SJSA1 (cell line): ENCODE results near the gene ADGRV1. TPM values are rescaled to one million over a fixed set of nuclear protein-coding genes. Genes with fewer than 3 reads are reported as not detected.

Experiments used
- DNase-seq, 2 experiments: peaks; one replicate each; pipeline ENCODE4 v3.0.0-alpha.2; 2015 to 2020; ENCODE audit warnings: low spot score in 2 of 2, low read depth in 1 of 2
- H3K27ac ChIP-seq: fragments of 250-450 bp; sonication (Bioruptor Pico); 2 replicates; pipeline ENCODE4 v1.5.1; 2020; ENCODE audit warnings: mild to moderate bottlenecking, moderate library complexity
- H3K27me3 ChIP-seq: fragments of 250-450 bp; sonication (Bioruptor Pico); replicated peaks from 2 replicates; pipeline ENCODE4 v1.5.1; 2020; ENCODE audit warnings: mild to moderate bottlenecking, moderate library complexity
- H3K36me3 ChIP-seq: fragments of 250-450 bp; sonication (Bioruptor Pico); 2 replicates; pipeline ENCODE4 v1.5.1; 2020; ENCODE audit warnings: mild to moderate bottlenecking
- H3K4me1 ChIP-seq: fragments of 250-450 bp; sonication (Bioruptor Pico); replicated peaks from 2 replicates; pipeline ENCODE4 v1.6.1; 2021; ENCODE audit warnings: mild to moderate bottlenecking
- H3K4me3 ChIP-seq: fragments of 250-450 bp; sonication (Bioruptor Pico); 2 replicates; pipeline ENCODE4 v1.5.1; 2020; ENCODE audit warnings: mild to moderate bottlenecking
- H3K9me3 ChIP-seq: fragments of 250-450 bp; sonication (Bioruptor Pico); replicated peaks from 2 replicates; pipeline ENCODE4 v1.5.1; 2020; ENCODE audit warnings: mild to moderate bottlenecking
- total RNA-seq: library from RNA; depleted of rRNA; stranded (reverse); fragments of >200 nt; shearing (Covaris generic); gene quantifications from 2 replicates; pipeline ENCODE4 v1.2.3, GENCODE V29; 2014

Gene ADGRV1
- total RNA-seq, 1 experiment from 2014 or later, result 0.13 TPM

DNA sequence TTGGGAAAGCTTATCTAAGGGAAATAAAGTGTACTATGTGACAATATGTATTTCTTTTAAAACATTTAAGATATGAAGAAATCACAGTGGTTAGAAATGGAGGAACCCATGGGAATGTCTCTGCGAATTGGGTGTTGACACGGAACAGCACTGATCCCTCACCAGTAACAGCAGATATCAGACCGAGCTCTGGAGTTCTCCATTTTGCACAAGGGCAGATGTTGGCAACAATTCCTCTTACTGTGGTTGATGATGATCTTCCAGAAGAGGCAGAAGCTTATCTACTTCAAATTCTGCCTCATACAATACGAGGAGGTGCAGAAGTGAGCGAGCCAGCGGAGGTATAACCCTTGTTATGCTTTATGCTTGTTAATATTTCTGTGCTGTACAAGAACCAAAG, 69.9 kb downstream of the ADGRV1 start:
- no peak for DNase-seq
- no peaks in the 10 kb centered on the region for H3K36me3 ChIP-seq
- H3K27me3 ChIP-seq, result no peaks in the 10 kb centered on the region; the same call in 1 of the 2 replicates
- H3K4me1 ChIP-seq, result no peaks in the 10 kb centered on the region
- no peak overlapping the region for H3K4me3 ChIP-seq
- no peaks in the 10 kb centered on the region for H3K9me3 ChIP-seq
- H3K27ac ChIP-seq, result no peak overlapping the region

DNA sequence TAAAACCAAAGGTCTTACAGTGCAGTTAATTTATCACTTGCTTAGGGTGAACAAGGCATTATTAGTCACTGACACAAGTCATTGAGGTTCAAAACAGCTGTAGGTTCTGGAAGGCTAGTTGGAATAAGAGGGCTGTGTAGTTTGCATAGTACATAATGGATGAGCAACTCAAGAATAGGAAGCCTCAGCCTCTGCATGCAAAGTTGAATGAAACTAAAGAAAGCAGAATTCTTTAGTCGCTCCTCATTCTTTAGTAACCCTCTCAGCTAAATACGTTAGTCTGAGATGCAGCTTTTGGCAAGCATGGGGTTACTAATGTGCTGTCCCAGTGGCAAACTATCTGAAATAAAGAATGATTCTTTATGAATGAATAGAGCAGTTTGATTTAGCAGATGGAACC, 74.2 kb downstream of the ADGRV1 start:
- Histone ChIP-seq H3K4me3 (no peak overlapping the region), H3K36me3 (no peaks in the 10 kb centered on the region), H3K4me1 (no peaks in the 10 kb centered on the region), H3K9me3 (no peaks in the 10 kb centered on the region), H3K27me3 (no peaks in the 10 kb centered on the region; the same call in 1 of the 2 replicates), H3K27ac (no peak overlapping the region)
- DNase-seq, result no peak

DNA sequence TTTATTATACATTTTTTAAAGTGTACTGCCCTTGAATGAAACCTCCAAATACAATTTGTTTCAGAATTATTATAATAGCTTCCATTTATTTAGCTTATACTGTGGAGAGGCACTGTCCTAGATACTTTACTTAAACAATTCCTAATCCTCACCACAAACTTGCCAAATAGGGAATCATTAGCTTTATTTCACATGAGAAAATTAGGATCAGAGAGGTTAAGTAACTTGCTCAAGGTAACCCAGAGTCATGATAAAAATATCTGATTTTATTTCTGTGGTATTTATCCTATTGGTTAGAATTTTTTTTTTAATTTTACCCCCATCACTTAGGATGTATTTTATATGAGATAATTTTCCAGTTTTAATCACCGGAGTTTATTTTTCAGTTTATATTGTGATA, 78.4 kb downstream of the ADGRV1 start:
- Histone ChIP-seq H3K4me3 (no peak overlapping the region), H3K4me1 (no peaks in the 10 kb centered on the region), H3K36me3 (no peaks in the 10 kb centered on the region), H3K27me3 (no peaks in the 10 kb centered on the region; the same call in 1 of the 2 replicates), H3K9me3 (no peaks in the 10 kb centered on the region), H3K27ac (no peak overlapping the region)
- DNase-seq, result no peak

DNA sequence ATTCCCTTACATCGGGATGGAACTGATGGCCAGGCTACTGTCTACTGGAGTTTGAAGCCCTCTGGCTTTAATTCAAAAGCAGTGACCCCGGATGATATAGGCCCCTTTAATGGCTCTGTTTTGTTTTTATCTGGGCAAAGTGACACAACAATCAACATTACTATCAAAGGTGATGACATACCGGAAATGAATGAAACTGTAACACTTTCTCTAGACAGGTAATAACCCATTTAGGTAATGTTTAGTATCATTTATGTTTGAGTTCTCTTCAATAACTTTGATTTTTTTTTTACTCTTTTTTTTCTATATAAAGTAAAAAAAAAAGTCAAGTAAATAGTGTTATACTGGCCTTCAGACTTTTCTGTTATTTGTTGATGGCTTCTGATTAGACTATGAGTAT, 79.1 kb downstream of the ADGRV1 start:
- Histone ChIP-seq H3K36me3 (no peaks in the 10 kb centered on the region), H3K27me3 (no peaks in the 10 kb centered on the region; the same call in 1 of the 2 replicates), H3K9me3 (no peaks in the 10 kb centered on the region), H3K4me3 (no peak overlapping the region), H3K4me1 (no peaks in the 10 kb centered on the region), H3K27ac (no peak overlapping the region)
- DNase-seq, result no peak

- DNase-seq, result no peak
- H3K27me3 ChIP-seq, result peaks cover 1% of the 10 kb centered on the region; the same call in 1 of the 2 replicates
These were observed 80.3 kb downstream of the ADGRV1 start for GRCh38 chr5:90638878-90639277.

GRCh38 chr5:90640484-90641059, 82.0 kb downstream of the ADGRV1 start:
- Histone ChIP-seq H3K36me3 (no peaks in the 10 kb centered on the region), H3K27me3 (peaks cover 4% of the 10 kb centered on the region; the same call in 1 of the 2 replicates), H3K9me3 (no peaks in the 10 kb centered on the region), H3K27ac (no peak overlapping the region), H3K4me1 (no peaks in the 10 kb centered on the region), H3K4me3 (no peak overlapping the region)
- no peak for DNase-seq

More at GRCh38 chr5:90638878-90639277, 80.3 kb downstream of the ADGRV1 start:
- H3K4me3 ChIP-seq, result no peak overlapping the region
- H3K27ac ChIP-seq, result no peak overlapping the region
- H3K4me1 ChIP-seq, result no peaks in the 10 kb centered on the region
- no peaks in the 10 kb centered on the region for H3K36me3 ChIP-seq
- no peaks in the 10 kb centered on the region for H3K9me3 ChIP-seq

GRCh38 chr5:90641528-90641927, 82.9 kb downstream of the ADGRV1 start:
- Histone ChIP-seq H3K9me3 (no peaks in the 10 kb centered on the region), H3K4me3 (no peak overlapping the region), H3K27me3 (peaks cover 4% of the 10 kb centered on the region; the same call in 1 of the 2 replicates), H3K36me3 (no peaks in the 10 kb centered on the region), H3K4me1 (no peaks in the 10 kb centered on the region), H3K27ac (no peak overlapping the region)
- DNase-seq, result no peak

DNA sequence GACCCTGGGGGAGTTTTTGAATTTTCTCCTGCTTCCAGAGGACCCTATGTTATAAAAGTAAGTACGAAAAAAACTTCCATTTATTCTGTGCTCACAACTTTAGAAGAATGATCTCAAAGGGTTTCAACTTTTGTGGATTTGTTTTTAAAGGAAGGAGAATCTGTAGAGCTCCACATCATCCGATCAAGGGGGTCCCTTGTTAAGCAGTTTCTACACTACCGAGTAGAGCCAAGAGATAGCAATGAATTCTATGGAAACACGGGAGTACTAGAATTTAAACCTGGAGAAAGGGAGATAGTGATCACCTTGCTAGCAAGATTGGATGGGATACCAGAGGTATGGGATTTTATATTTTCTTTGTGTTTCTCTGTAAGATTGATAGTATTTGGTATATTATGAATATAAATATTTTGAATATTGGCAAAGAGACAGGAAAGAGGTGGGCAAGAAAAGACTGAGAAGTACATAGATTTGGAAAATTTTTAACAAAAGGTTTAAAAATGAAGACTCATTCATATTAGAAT, 84.2 kb downstream of the ADGRV1 start:
- no peaks in the 10 kb centered on the region for H3K9me3 ChIP-seq
- no peak overlapping the region for H3K27ac ChIP-seq

DNA sequence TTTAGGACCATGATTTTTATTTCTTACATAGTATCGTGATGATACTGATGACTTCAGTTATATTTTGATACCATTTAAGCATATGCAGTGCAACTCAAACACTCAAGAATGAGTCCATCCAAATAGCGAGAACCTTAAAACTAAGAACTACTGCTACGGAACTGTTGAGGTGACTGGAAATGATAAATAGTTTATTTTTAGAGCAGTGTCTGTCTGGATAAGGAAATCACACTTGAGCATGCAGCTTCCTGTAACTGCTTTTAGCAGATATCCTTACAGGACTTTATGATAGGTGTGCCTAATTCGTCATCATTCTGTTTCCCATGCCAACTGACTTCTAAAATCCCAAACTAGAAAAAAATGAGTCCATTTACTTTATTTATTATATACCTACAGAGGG, 85.5 kb downstream of the ADGRV1 start:
- Histone ChIP-seq H3K9me3 (no peaks in the 10 kb centered on the region), H3K4me1 (no peaks in the 10 kb centered on the region), H3K36me3 (no peaks in the 10 kb centered on the region), H3K27ac (no peak overlapping the region), H3K27me3 (peaks cover 4% of the 10 kb centered on the region; the same call in 1 of the 2 replicates), H3K4me3 (no peak overlapping the region)
- no peak for DNase-seq

More for the DNA sequence above, 84.2 kb downstream of the ADGRV1 start:
- DNase-seq, result no peak
- Histone ChIP-seq H3K27me3 (peaks cover 4% of the 10 kb centered on the region; the same call in 1 of the 2 replicates), H3K4me1 (no peaks in the 10 kb centered on the region), H3K4me3 (no peak overlapping the region), H3K36me3 (no peaks in the 10 kb centered on the region)

DNA sequence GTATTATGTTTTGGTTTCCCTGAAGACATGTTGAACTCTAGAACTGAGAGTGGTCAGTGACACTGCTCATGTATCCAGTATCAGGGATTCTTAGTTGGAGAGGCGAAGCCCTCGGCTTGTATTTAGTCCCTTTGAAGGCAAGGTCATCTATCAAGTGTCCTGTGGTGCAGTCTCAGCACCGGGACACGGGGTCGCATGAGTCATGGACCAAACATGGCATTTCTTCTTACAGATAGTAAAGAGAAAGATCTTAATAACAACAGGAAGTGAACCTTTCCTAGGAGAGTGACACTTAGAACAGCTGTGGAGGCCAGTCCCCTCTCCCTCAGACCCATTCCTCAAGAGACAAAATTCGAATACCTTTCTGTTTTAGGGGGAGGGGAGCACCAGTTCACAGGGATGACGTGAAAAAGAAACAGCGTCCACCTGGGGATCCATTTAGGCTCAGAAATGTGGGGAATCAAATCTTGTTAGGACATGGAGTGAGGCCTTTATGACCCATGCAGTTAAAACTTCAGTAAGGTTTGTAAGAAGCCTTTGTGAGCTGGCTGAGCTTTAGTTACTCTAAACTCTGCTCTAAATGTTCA, 86.5 kb downstream of the ADGRV1 start:
- Histone ChIP-seq H3K27ac (no peak overlapping the region), H3K9me3 (no peaks in the 10 kb centered on the region), H3K27me3 (peaks cover 4% of the 10 kb centered on the region; the same call in 1 of the 2 replicates), H3K4me3 (no peak overlapping the region), H3K36me3 (no peaks in the 10 kb centered on the region), H3K4me1 (no peaks in the 10 kb centered on the region)
- no peak for DNase-seq

DNA sequence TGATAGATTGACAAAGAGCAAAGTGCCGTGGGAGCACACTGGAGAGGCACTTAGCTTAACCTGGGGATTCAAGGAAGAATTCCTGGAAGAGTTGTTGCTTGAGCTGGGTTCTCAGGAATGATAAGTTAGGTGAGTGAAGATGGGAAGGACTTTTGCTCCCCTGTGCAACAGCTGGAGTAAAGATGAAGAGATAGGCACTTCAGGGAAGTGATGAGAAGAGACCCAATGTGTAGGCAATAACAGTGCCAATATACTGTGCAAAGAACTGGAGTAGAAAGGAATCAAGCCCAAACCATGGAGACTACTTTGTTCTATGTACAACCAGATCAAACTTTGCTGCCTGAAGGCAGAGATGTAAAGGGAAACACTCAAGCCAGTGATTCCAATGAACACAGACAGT, 92.2 kb downstream of the ADGRV1 start:
- no peaks in the 10 kb centered on the region for H3K36me3 ChIP-seq
- DNase-seq, result no peak

DNA sequence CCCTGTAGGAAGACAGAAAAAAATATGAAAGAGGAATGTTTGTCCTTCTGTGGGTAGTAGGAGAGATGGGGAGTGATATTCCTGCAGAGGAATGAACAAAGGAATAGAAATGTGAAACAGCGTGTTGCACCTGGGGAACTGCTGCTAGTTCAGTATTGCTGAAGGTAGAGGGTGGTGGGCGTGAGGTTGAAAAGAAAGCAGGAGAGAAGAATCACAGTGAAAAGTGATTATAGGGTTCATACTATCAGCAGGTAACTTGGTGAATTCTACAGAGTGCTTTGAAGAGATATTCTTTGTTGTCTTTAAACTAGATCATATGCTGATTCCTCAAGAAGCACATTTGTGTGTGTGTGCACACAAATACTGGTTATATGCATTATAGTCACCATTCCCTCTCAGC, 95.6 kb downstream of the ADGRV1 start:
- Histone ChIP-seq H3K4me1 (no peaks in the 10 kb centered on the region), H3K9me3 (no peaks in the 10 kb centered on the region), H3K36me3 (no peaks in the 10 kb centered on the region), H3K4me3 (no peak overlapping the region), H3K27me3 (no peaks in the 10 kb centered on the region), H3K27ac (no peak overlapping the region)
- no peak for DNase-seq

More for the DNA sequence above, 92.2 kb downstream of the ADGRV1 start:
- H3K27me3 ChIP-seq, result no peaks in the 10 kb centered on the region
- no peaks in the 10 kb centered on the region for H3K9me3 ChIP-seq
- no peak overlapping the region for H3K4me3 ChIP-seq
- no peak overlapping the region for H3K27ac ChIP-seq
- no peaks in the 10 kb centered on the region for H3K4me1 ChIP-seq

DNA sequence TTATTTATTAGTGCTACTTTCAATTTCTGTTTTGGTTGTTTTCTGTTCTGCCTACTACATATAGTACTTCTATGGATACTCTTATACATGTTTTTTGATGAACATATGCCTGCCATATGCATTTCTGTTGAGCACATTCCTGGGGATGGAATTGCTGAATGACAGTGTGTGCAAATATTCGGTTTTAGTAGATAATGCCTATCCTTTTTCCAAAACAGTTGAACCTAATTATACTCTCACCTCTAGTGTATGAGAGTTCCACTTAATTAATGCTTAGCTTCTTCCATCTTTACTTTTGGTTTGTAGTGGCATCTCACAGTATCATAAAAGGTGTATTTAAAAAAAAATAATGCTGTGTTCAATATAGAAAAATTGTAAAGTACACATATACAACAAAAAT, 96.8 kb downstream of the ADGRV1 start:
- Histone ChIP-seq H3K36me3 (no peaks in the 10 kb centered on the region), H3K27ac (no peak overlapping the region), H3K27me3 (no peaks in the 10 kb centered on the region), H3K4me3 (no peak overlapping the region), H3K9me3 (no peaks in the 10 kb centered on the region), H3K4me1 (no peaks in the 10 kb centered on the region)
- DNase-seq, result no peak

DNA sequence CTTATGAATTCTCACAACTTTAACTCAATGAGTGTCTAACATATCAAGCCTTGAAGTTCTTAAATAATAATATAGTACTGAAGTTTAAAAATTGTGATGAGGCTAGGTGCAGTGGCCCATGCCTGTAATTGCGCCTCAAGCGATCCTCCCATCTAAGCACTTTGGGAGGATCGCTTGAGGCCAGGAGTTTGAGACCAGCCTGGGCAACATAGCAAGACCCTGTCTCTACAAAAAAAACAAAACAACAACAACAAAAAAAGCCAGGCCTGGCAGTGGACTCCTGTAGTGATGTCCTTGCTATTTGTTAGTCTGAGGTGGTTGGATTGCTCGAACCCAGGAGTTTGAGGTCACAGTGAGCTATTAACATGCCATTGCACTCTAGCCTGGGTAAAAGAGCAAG, 98.4 kb downstream of the ADGRV1 start:
- Histone ChIP-seq H3K27me3 (no peaks in the 10 kb centered on the region), H3K9me3 (no peaks in the 10 kb centered on the region), H3K4me1 (no peaks in the 10 kb centered on the region), H3K4me3 (no peak overlapping the region), H3K27ac (no peak overlapping the region), H3K36me3 (no peaks in the 10 kb centered on the region)
- no peak for DNase-seq
